SU-DHL-6 (cell line): Measurements from ENCODE around the gene ARPP21.

ENCODE experiments used
- H2AFZ ChIP-seq: fragments of 200-600 bp; sonication (generic); 2 replicates; pipeline ENCODE4 v1.6.1; 2014; ENCODE audit warnings: low read depth, mild to moderate bottlenecking, moderate library complexity, mixed read lengths, antibody characterized with exemption, low read length; ENCODE audit not compliant: severe bottlenecking
- H3F3A ChIP-seq: fragments of 200-600 bp; shearing (Covaris generic); 2 replicates; pipeline ENCODE4 v1.6.0; 2016; ENCODE audit warnings: antibody characterized with exemption, mild to moderate bottlenecking; ENCODE audit not compliant: insufficient read depth
- H3K27ac ChIP-seq: fragments of 200-600 bp; sonication (generic); 2 replicates; pipeline ENCODE4 v1.5.1; 2016; ENCODE audit warnings: low read depth, mild to moderate bottlenecking, low read length, moderate library complexity, mixed read lengths
- H3K27me3 ChIP-seq: fragments of 200-600 bp; sonication (generic), shearing (Covaris generic); 2 replicates; pipeline ENCODE4 v1.6.0; 2014; ENCODE audit warnings: mild to moderate bottlenecking, low read length
- H3K36me3 ChIP-seq: fragments of 200-600 bp; sonication (generic); 2 replicates; pipeline ENCODE4 v1.6.1; 2014; ENCODE audit warnings: mild to moderate bottlenecking, low read length, mixed read lengths
- H3K4me2 ChIP-seq: fragments of 300-600, 200-600 bp; shearing (Covaris generic), sonication (generic); 2 replicates; pipeline ENCODE4 v1.6.0; 2014; ENCODE audit warnings: low read length, low read depth, mild to moderate bottlenecking; ENCODE audit not compliant: poor library complexity, severe bottlenecking
- H3K4me3 ChIP-seq: fragments of 200-600 bp; sonication (generic); 2 replicates; pipeline ENCODE4 v1.5.1; 2014; ENCODE audit warnings: antibody characterized with exemption, low read length, mild to moderate bottlenecking, mixed read lengths; ENCODE audit not compliant: insufficient read depth, poor library complexity, severe bottlenecking
- H3K79me2 ChIP-seq: fragments of 200-600 bp; sonication (generic); 2 replicates; pipeline ENCODE4 v1.6.1; 2014; ENCODE audit warnings: mild to moderate bottlenecking, low read length, moderate library complexity; ENCODE audit not compliant: insufficient read depth
- H3K9ac ChIP-seq: fragments of 200-600 bp; sonication (generic); 2 replicates; pipeline ENCODE4 v1.7.0; 2014; ENCODE audit warnings: mild to moderate bottlenecking, low read length
- H3K9me2 ChIP-seq: fragments of 200-600 bp; sonication (generic); replicated peaks from 2 replicates; pipeline ENCODE4 v1.6.1; 2014; ENCODE audit warnings: low read length; ENCODE audit not compliant: insufficient read depth
- H3K9me3 ChIP-seq: fragments of 200-600 bp; sonication (generic); 2 replicates; pipeline ENCODE4 v1.6.1; 2014; ENCODE audit warnings: low read length, mixed read lengths; ENCODE audit not compliant: insufficient read depth
- H4K20me1 ChIP-seq: fragments of 200-600 bp; sonication (generic); 2 replicates; pipeline ENCODE4 v1.6.1; 2014; ENCODE audit warnings: low read depth, mild to moderate bottlenecking, antibody characterized with exemption, low read length, moderate library complexity, mixed read lengths
- EZH2phosphoT487 ChIP-seq: fragments of 200-600 bp; sonication (generic), shearing (Covaris generic); conservative IDR thresholded peaks from 2 replicates; pipeline ENCODE4 v1.6.1; 2018; ENCODE audit warnings: mild to moderate bottlenecking, antibody characterized with exemption, low read length, moderate library complexity, mixed read lengths
- TF ChIP-seq, protein P1 (sequence below): fragments of 200-600 bp; sonication (generic); IDR thresholded peaks from one replicate; pipeline ENCODE4 v1.5.1; 2017; ENCODE audit warnings: antibody characterized with exemption, mild to moderate bottlenecking, low read length, moderate library complexity; ENCODE audit not compliant: insufficient read depth, poor library complexity, severe bottlenecking

Gene ARPP21

DNA sequence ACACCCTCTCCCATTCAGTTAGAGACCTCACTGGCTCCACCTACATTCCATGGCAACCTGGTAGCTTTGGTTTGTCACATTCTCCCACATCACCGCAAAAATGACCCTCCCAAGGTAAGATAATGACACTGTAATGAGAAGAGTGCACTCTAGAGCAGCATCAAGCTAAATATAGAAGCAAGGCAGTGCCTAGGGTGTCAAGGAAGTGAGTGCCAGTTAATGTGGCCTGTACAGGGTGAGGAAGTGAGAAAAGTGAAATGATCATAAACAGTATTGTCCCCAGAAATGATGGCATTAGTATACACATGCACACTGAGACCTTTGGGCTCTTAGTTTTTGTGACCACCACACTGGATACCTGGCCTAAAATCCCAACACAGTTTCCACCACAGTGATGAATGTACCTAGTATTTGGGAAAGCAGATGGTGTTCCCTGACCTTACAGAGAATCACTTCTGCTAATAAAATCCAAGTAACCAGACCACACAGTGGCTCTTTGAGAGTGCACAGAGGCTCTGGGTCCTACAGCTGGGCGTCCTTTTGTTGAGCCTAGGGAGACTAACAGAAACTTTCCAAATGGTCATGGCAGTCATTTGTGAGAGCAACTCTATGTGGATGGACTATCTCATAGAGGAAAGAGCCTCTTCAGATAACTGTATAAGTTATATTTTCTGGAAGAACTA is 106.6 kb downstream of the ARPP21 start:
- Histone ChIP-seq H3F3A (no peaks in the 10 kb centered on the region), H3K27me3 (no peaks in the 10 kb centered on the region), H4K20me1 (no peaks in the 10 kb centered on the region), H3K9ac (no peak overlapping the region), H3K9me3 (no peaks in the 10 kb centered on the region), H3K36me3 (peaks cover 6% of the 10 kb centered on the region; the same call in 1 of the 2 replicates), H3K4me3 (no peak overlapping the region), H3K27ac (no peak overlapping the region), H3K9me2 (no peaks in the 10 kb centered on the region), H2AFZ (no peak overlapping the region), H3K4me2 (no peak overlapping the region), H3K79me2 (no peaks in the 10 kb centered on the region)
- TF ChIP-seq, protein P1, sequence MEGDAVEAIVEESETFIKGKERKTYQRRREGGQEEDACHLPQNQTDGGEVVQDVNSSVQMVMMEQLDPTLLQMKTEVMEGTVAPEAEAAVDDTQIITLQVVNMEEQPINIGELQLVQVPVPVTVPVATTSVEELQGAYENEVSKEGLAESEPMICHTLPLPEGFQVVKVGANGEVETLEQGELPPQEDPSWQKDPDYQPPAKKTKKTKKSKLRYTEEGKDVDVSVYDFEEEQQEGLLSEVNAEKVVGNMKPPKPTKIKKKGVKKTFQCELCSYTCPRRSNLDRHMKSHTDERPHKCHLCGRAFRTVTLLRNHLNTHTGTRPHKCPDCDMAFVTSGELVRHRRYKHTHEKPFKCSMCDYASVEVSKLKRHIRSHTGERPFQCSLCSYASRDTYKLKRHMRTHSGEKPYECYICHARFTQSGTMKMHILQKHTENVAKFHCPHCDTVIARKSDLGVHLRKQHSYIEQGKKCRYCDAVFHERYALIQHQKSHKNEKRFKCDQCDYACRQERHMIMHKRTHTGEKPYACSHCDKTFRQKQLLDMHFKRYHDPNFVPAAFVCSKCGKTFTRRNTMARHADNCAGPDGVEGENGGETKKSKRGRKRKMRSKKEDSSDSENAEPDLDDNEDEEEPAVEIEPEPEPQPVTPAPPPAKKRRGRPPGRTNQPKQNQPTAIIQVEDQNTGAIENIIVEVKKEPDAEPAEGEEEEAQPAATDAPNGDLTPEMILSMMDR: no peak
- no peak for TF ChIP-seq EZH2phosphoT487

- Histone ChIP-seq H3K9me2 (no peaks in the 10 kb centered on the region), H4K20me1 (no peaks in the 10 kb centered on the region), H3K36me3 (peaks cover 6% of the 10 kb centered on the region; the same call in 1 of the 2 replicates), H3K79me2 (no peaks in the 10 kb centered on the region), H2AFZ (no peak overlapping the region), H3K9ac (no peak overlapping the region), H3K9me3 (no peaks in the 10 kb centered on the region), H3K27ac (no peak overlapping the region), H3K27me3 (no peaks in the 10 kb centered on the region), H3K4me2 (no peak overlapping the region), H3F3A (no peaks in the 10 kb centered on the region), H3K4me3 (no peak overlapping the region)
- TF ChIP-seq EZH2phosphoT487: no peak
- TF ChIP-seq, protein P1: no peak
Measured at GRCh38 chr3:35746492-35746891, 107.2 kb downstream of the ARPP21 start.

GRCh38 chr3:35748144-35748543 is 108.8 kb downstream of the ARPP21 start:
- Histone ChIP-seq H3K4me2 (no peak overlapping the region), H3K36me3 (peaks cover 6% of the 10 kb centered on the region; the same call in 1 of the 2 replicates), H4K20me1 (no peaks in the 10 kb centered on the region), H3F3A (no peaks in the 10 kb centered on the region), H3K9ac (no peak overlapping the region), H3K79me2 (no peaks in the 10 kb centered on the region), H3K27me3 (no peaks in the 10 kb centered on the region), H3K9me2 (no peaks in the 10 kb centered on the region), H3K4me3 (no peak overlapping the region), H2AFZ (no peak overlapping the region), H3K27ac (no peak overlapping the region), H3K9me3 (no peaks in the 10 kb centered on the region)
- TF ChIP-seq EZH2phosphoT487: no peak
- TF ChIP-seq, protein P1: no peak
